HCT116 (cell line): ENCODE results near the gene TAF15. TPM values are rescaled to one million over a fixed set of nuclear protein-coding genes. Genes with fewer than 3 reads are reported as not detected.

Experiments used
- ATAC-seq: fragments of 200-7000 bp; cut with Tn5 transposase; 2 replicates; pipeline ENCODE4 v1.9.1; 2020; ENCODE audit warnings: mild to moderate bottlenecking, moderate library complexity
- BruUV-seq: library from RNA; stranded (reverse); fragments of 400-500 nt; replicated peaks from 2 replicates; lab custom pipeline; 2021; lab: Mats Ljungman, UMichigan
- CTCF ChIA-PET: fragments of 300-600 bp; sonication (Branson Sonifier 250); formaldehyde crosslinking; loops from one replicate; lab custom pipeline; 2021; ENCODE audit warnings: antibody characterized with exemption; lab: Charles Lee
- POLR2A ChIA-PET: fragments of 300-600, 350-600 bp; sonication (Branson Sonifier 250); formaldehyde crosslinking; loops from one replicate; lab custom pipeline; 2021; ENCODE audit warnings: antibody characterized with exemption; lab: Charles Lee
- RAD21 ChIA-PET, 2 experiments: fragments of 300-600 bp; sonication (Branson Sonifier 250); formaldehyde crosslinking; loops; one replicate each; lab custom pipeline; 2023; ENCODE audit warnings: low total read pairs in 2 of 2; ENCODE audit not compliant: uncharacterized antibody in 2 of 2, unreplicated experiment in 2 of 2, low non-redundant PET in 1 of 2; lab: Charles Lee
- DNase-seq: peaks from one replicate; pipeline ENCODE4 v3.0.0-alpha.2; 2010; ENCODE audit warnings: low read depth, low spot score
- H2AFZ ChIP-seq: fragments of 200-600 bp; shearing (Covaris generic), sonication (generic); 2 replicates; pipeline ENCODE4 v1.6.1; 2017; ENCODE audit warnings: low read depth, mixed run types, mixed read lengths, antibody characterized with exemption, low read length; ENCODE audit not compliant: poor library complexity, severe bottlenecking
- H3K27ac ChIP-seq: 2 replicates; pipeline ENCODE4 v1.5.1; 2012; ENCODE audit warnings: low read depth, low read length
- H3K27me3 ChIP-seq: fragments of 200-600 bp; sonication (generic); 2 replicates; pipeline ENCODE4 v1.6.1; 2016; ENCODE audit warnings: mixed run types, low read length, mixed read lengths; ENCODE audit not compliant: insufficient read depth
- H3K36me3 ChIP-seq, 2 experiments: fragments of 200-500 bp in 1 of 2; fragments of 200-600 bp in 1 of 2; sonication (Bioruptor generic) in 1 of 2; sonication (generic) in 1 of 2; 2 replicates each; pipeline versions ENCODE4 v1.5.1 to v1.6.1; 2014 to 2016; ENCODE audit warnings: low read length in 2 of 2, inconsistent platforms in 1 of 2, mixed read lengths in 1 of 2, mixed run types in 1 of 2; ENCODE audit not compliant: insufficient read depth in 2 of 2, control insufficient read depth in 1 of 2
- H3K4me1 ChIP-seq, 2 experiments: fragments of 200-600 bp in 1 of 2; sonication (generic) in 1 of 2; 2 replicates each; pipeline versions ENCODE4 v1.5.1 to v1.6.1; 2012 to 2017; ENCODE audit warnings: low read length in 2 of 2, inconsistent platforms in 1 of 2, mild to moderate bottlenecking in 1 of 2, mixed read lengths in 1 of 2, mixed run types in 1 of 2, moderate library complexity in 1 of 2; ENCODE audit not compliant: insufficient read depth in 2 of 2, control insufficient read depth in 1 of 2
- H3K4me2 ChIP-seq: fragments of 200-600 bp; sonication (generic); 2 replicates; pipeline ENCODE4 v1.6.1; 2017; ENCODE audit warnings: mixed run types, low read length, mixed read lengths
- H3K4me3 ChIP-seq, 2 experiments: fragments of 200-600 bp in 1 of 2; sonication (generic) in 1 of 2; replicated peaks in 1 of 2; 2 replicates each; pipeline ENCODE4 v1.5.1; 2011 to 2016; ENCODE audit warnings: low read length in 2 of 2, control low read depth in 1 of 2, low read depth in 1 of 2, mild to moderate bottlenecking in 1 of 2, mixed read lengths in 1 of 2, mixed run types in 1 of 2
- H3K79me2 ChIP-seq: fragments of 200-600 bp; sonication (generic); 2 replicates; pipeline ENCODE4 v1.6.1; 2017; ENCODE audit warnings: mild to moderate bottlenecking, mixed run types, low read length, moderate library complexity, mixed read lengths; ENCODE audit not compliant: insufficient read depth
- H3K9ac ChIP-seq: fragments of 200-600 bp; sonication (generic); 2 replicates; pipeline ENCODE4 v1.6.1; 2016; ENCODE audit warnings: low read length, mixed read lengths
- H3K9me2 ChIP-seq: fragments of 200-600 bp; sonication (generic), shearing (Covaris generic); 2 replicates; pipeline ENCODE4 v1.6.1; 2017; ENCODE audit warnings: mixed run types, mild to moderate bottlenecking, moderate library complexity; ENCODE audit not compliant: insufficient read depth
- H3K9me3 ChIP-seq, 2 experiments: fragments of 200-500 bp in 1 of 2; fragments of 200-600 bp in 1 of 2; sonication (Bioruptor generic) in 1 of 2; sonication (generic) in 1 of 2; 2 replicates each; pipeline ENCODE4 v1.6.1; 2014 to 2017; ENCODE audit warnings: low read length in 2 of 2, mixed read lengths in 2 of 2, inconsistent platforms in 1 of 2, low read depth in 1 of 2, mild to moderate bottlenecking in 1 of 2, mixed run types in 1 of 2, moderate library complexity in 1 of 2; ENCODE audit not compliant: control insufficient read depth in 1 of 2, insufficient read depth in 1 of 2
- H4K20me1 ChIP-seq: fragments of 200-600 bp; sonication (generic), shearing (Covaris generic); 2 replicates; pipeline ENCODE4 v1.6.1; 2017; ENCODE audit warnings: mixed run types, mild to moderate bottlenecking, moderate library complexity; ENCODE audit not compliant: insufficient read depth
- CBX3 ChIP-seq: IDR thresholded peaks from 2 replicates; pipeline ENCODE4 v1.6.1; 2012; ENCODE audit warnings: low read depth
- CEBPB ChIP-seq: IDR thresholded peaks from 2 replicates; pipeline ENCODE4 v1.6.1; 2012; ENCODE audit warnings: low read depth
- EGR1 ChIP-seq: IDR thresholded peaks from 2 replicates; pipeline ENCODE4 v1.6.1; 2012; ENCODE audit warnings: low read depth
- ELF1 ChIP-seq: IDR thresholded peaks from 2 replicates; pipeline ENCODE4 v1.6.1; 2012; ENCODE audit warnings: low read depth, borderline replicate concordance
- EZH2 ChIP-seq: fragments of 200-600 bp; sonication (generic); IDR thresholded peaks from 2 replicates; pipeline ENCODE4 v1.6.1; 2017; ENCODE audit warnings: antibody characterized with exemption, mixed run types
- EZH2phosphoT487 ChIP-seq: fragments of 200-600 bp; IDR thresholded peaks from 2 replicates; pipeline ENCODE4 v1.6.1; 2018; ENCODE audit warnings: antibody characterized with exemption, borderline replicate concordance
- JUND ChIP-seq: IDR thresholded peaks from 2 replicates; pipeline ENCODE4 v1.6.1; 2012
- POLR2A ChIP-seq: IDR thresholded peaks from 2 replicates; pipeline ENCODE4 v1.7.0; 2011; ENCODE audit warnings: borderline replicate concordance; ENCODE audit not compliant: insufficient read depth, insufficient read length; ENCODE audit errors: extremely low read depth
- POLR2AphosphoS5 ChIP-seq: IDR thresholded peaks from 2 replicates; pipeline ENCODE4 v1.6.1; 2011; ENCODE audit warnings: mild to moderate bottlenecking, low read depth, low read length, moderate library complexity
- RAD21 ChIP-seq: IDR thresholded peaks from 2 replicates; pipeline ENCODE4 v1.6.1; 2012; ENCODE audit warnings: low read depth, mild to moderate bottlenecking
- SIN3A ChIP-seq: IDR thresholded peaks from 2 replicates; pipeline ENCODE4 v1.6.1; 2012; ENCODE audit warnings: low read depth
- SP1 ChIP-seq: IDR thresholded peaks from 2 replicates; pipeline ENCODE4 v1.6.1; 2012; ENCODE audit warnings: low read depth
- SRF ChIP-seq: IDR thresholded peaks from 2 replicates; pipeline ENCODE4 v1.6.1; 2012; ENCODE audit warnings: low read depth
- TCF7L2 ChIP-seq: IDR thresholded peaks from 2 replicates; pipeline ENCODE4 v1.7.0; 2011; ENCODE audit warnings: borderline replicate concordance, inconsistent platforms; ENCODE audit not compliant: insufficient read depth, insufficient read length; ENCODE audit errors: extremely low read depth
- YY1 ChIP-seq: IDR thresholded peaks from 2 replicates; pipeline ENCODE4 v1.6.1; 2011; ENCODE audit warnings: low read length, low read depth, moderate library complexity, mild to moderate bottlenecking; ENCODE audit not compliant: insufficient replicate concordance; ENCODE audit errors: extremely low read depth
- ZFX ChIP-seq: fragments of 450-650 bp; IDR thresholded peaks from 2 replicates; pipeline ENCODE4 v1.6.1; 2017
- ZNF274 ChIP-seq: fragments of 200-500 bp; sonication (Bioruptor generic); IDR thresholded peaks from 2 replicates; pipeline ENCODE4 v1.6.1; 2014; ENCODE audit warnings: mild to moderate bottlenecking, low read depth, low read length, inconsistent platforms
- intact Hi-C: fragments of 100-400 bp; cut with micrococcal nuclease; formaldehyde crosslinking; loops from 2 replicates; pipeline ENCODE4 v1.10.0; 2022
- total RNA-seq: library from RNA; stranded (reverse); gene quantifications from one replicate; pipeline ENCODE4 v1.2.1, GENCODE V29; 2021; ENCODE audit not compliant: unreplicated experiment
- TF ChIP-seq, protein P1 (sequence below), 3 experiments: fragments of 200-600 bp in 1 of 3; sonication (generic) in 1 of 3; IDR thresholded peaks in 2 of 3; conservative IDR thresholded peaks in 1 of 3; 2 replicates each; pipeline ENCODE4 v1.5.1; 2012 to 2017; ENCODE audit warnings: low read depth in 2 of 3, low read length in 2 of 3, antibody characterized with exemption in 1 of 3, borderline replicate concordance in 1 of 3, control low read depth in 1 of 3, mild to moderate bottlenecking in 1 of 3, mixed read lengths in 1 of 3, mixed run types in 1 of 3, moderate library complexity in 1 of 3; ENCODE audit not compliant: insufficient read depth in 1 of 3
- TF ChIP-seq, protein P2 (sequence below): IDR thresholded peaks from 2 replicates; pipeline ENCODE4 v1.6.1; 2012; ENCODE audit warnings: low read depth
- TF ChIP-seq, protein P3 (sequence below): IDR thresholded peaks from 2 replicates; pipeline ENCODE4 v1.6.1; 2012
- TF ChIP-seq, protein P4 (sequence below): IDR thresholded peaks from 2 replicates; pipeline ENCODE4 v1.6.1; 2012

Gene TAF15
- total RNA-seq, 1 experiment from 2014 or later = 346 TPM

DNA sequence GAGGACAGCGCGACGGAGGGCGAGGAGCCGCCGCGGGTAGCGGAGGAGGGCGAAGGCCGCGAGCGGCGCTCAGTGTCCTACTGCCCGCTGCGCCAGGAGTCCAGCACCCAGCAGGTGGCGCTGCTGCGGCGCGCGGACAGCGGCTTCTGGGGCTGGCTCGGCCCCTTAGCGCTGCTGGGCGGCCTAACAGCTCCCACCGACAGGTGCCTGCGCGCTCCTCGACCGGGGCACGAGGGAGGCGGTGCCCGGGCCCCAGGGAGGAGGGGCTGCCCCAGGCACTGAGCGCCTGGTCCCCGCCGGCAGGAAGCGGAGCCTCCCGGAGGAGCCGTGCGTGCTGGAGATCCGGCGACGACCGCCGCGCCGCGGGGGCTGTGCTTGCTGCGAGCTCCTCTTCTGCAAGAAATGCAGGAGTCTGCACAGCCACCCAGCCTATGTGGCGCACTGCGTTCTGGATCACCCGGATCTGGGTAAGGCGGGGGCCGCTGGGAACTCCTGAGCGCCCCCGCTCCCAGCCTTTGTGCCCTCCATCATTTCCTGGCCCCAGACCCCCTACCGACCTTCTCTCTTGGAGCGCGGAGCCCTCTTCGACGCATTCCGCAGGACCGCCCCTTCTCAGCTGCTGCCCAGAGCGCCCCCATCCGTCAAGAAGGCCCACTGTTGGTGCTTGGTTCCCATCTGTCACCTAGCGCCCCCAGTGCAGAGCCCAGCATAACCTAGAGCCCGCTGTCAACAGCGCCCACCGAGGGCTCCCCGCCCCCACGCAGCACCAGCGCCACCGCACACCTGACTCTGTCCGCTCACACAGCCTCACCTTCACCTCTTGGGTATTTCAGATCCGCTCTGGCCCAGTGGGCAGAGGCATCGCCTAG lies 44.9 kb upstream of the TAF15 start:
- BruUV-seq = no TSS peak
- Histone ChIP-seq H3K27ac (peak overlapping the region; percentile 55; the same call in 1 of the 2 replicates), H3K36me3 (no peaks in the 10 kb centered on the region), H2AFZ (peak overlapping the region; percentile 80), H3K4me3 (peak overlapping the region; percentile 35 to 36), H3K27me3 (no peaks in the 10 kb centered on the region), H3K9me2 (no peaks in the 10 kb centered on the region), H4K20me1 (no peaks in the 10 kb centered on the region), H3K4me1 (peaks cover 5 to 12% of the 10 kb centered on the region in 2 experiments; a peak in 3 of 4 replicates), H3K4me2 (peak overlapping the region; percentile 72), H3K9me3 (no peaks in the 10 kb centered on the region), H3K79me2 (no peaks in the 10 kb centered on the region), H3K9ac (no peak overlapping the region)
- DNase-seq = peak; percentile 79
- RAD21 ChIA-PET = interaction anchor here (1.0 to 1.2 kb wide), 5 partner anchors 17 to 186 kb away, joined by 3 to 10 read pairs (median 7); partner anchors contain the start of genes TAF15 (in 2 of the 2) and PEX12 (in 1 of the 2)
- ATAC-seq = peak; percentile 94
- POLR2A ChIA-PET = interaction anchor here (1.2 to 3.3 kb wide), 3 partner anchors 24 to 44 kb away, joined by 3 to 41 read pairs (median 4); partner anchors contain the start of gene TAF15
- intact Hi-C loops = loop anchor here (1.0 kb wide), 2 partner anchors 40 to 45 kb away; partner anchors contain the start of gene TAF15
- CTCF ChIA-PET = interaction anchor here (0.6 to 5.1 kb wide), 34 partner anchors 9 to 783 kb away, joined by 3 to 76 read pairs (median 4); partner anchors contain the start of genes AP2B1, MMP28, PEX12 and RDM1
- TF ChIP-seq ZFX (0 out of 2 replicates have a peak, but pooled peaks have one; percentile 48), EGR1 (no peak), EZH2phosphoT487 (no peak), YY1 (peak; percentile 55), JUND (no peak), CBX3 (peak; percentile 74; the same call in 1 of the 2 replicates), TCF7L2 (peak; percentile 33), ELF1 (no peak), RAD21 (peak; percentile 94), SIN3A (no peak), POLR2AphosphoS5 (peak; percentile 24; the same call in 1 of the 2 replicates), SRF (no peak), POLR2A (no peak), EZH2 (no peak), ZNF274 (no peak), SP1 (no peak), CEBPB (no peak)
- TF ChIP-seq, protein P1, sequence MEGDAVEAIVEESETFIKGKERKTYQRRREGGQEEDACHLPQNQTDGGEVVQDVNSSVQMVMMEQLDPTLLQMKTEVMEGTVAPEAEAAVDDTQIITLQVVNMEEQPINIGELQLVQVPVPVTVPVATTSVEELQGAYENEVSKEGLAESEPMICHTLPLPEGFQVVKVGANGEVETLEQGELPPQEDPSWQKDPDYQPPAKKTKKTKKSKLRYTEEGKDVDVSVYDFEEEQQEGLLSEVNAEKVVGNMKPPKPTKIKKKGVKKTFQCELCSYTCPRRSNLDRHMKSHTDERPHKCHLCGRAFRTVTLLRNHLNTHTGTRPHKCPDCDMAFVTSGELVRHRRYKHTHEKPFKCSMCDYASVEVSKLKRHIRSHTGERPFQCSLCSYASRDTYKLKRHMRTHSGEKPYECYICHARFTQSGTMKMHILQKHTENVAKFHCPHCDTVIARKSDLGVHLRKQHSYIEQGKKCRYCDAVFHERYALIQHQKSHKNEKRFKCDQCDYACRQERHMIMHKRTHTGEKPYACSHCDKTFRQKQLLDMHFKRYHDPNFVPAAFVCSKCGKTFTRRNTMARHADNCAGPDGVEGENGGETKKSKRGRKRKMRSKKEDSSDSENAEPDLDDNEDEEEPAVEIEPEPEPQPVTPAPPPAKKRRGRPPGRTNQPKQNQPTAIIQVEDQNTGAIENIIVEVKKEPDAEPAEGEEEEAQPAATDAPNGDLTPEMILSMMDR (IDR thresholded peaks at IDR 0.05 in 2 of 3, conservative IDR thresholded peaks at IDR 0.05 in 1 of 3; ENCODE audit: borderline replicate concordance in 1 of 3, insufficient read depth in 1 of 3, low read depth in 2 of 3, low read length in 2 of 3) = peak; percentile 67 to 95 (median 95)
- TF ChIP-seq, protein P2, sequence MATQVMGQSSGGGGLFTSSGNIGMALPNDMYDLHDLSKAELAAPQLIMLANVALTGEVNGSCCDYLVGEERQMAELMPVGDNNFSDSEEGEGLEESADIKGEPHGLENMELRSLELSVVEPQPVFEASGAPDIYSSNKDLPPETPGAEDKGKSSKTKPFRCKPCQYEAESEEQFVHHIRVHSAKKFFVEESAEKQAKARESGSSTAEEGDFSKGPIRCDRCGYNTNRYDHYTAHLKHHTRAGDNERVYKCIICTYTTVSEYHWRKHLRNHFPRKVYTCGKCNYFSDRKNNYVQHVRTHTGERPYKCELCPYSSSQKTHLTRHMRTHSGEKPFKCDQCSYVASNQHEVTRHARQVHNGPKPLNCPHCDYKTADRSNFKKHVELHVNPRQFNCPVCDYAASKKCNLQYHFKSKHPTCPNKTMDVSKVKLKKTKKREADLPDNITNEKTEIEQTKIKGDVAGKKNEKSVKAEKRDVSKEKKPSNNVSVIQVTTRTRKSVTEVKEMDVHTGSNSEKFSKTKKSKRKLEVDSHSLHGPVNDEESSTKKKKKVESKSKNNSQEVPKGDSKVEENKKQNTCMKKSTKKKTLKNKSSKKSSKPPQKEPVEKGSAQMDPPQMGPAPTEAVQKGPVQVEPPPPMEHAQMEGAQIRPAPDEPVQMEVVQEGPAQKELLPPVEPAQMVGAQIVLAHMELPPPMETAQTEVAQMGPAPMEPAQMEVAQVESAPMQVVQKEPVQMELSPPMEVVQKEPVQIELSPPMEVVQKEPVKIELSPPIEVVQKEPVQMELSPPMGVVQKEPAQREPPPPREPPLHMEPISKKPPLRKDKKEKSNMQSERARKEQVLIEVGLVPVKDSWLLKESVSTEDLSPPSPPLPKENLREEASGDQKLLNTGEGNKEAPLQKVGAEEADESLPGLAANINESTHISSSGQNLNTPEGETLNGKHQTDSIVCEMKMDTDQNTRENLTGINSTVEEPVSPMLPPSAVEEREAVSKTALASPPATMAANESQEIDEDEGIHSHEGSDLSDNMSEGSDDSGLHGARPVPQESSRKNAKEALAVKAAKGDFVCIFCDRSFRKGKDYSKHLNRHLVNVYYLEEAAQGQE = no peak
- TF ChIP-seq, protein P3, sequence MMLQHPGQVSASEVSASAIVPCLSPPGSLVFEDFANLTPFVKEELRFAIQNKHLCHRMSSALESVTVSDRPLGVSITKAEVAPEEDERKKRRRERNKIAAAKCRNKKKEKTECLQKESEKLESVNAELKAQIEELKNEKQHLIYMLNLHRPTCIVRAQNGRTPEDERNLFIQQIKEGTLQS = no peak
- TF ChIP-seq, protein P4, sequence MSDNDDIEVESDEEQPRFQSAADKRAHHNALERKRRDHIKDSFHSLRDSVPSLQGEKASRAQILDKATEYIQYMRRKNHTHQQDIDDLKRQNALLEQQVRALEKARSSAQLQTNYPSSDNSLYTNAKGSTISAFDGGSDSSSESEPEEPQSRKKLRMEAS = peak; percentile 91
